K562 (cell line): ENCODE data around the gene WDR81. TPM values are rescaled to one million over a fixed set of nuclear protein-coding genes. Genes with fewer than 3 reads are reported as not detected.
A peak's percentile ranks its signal among the peaks of the same experiment; 100 is the strongest.

Experiments
- BMI1 ChIP-seq: fragments of 150-350 bp; IDR thresholded peaks from 2 replicates; pipeline ENCODE4 v1.6.1; 2014; ENCODE audit warnings: low read length
- FOXJ3 ChIP-seq: sonication (generic); formaldehyde crosslinking; IDR thresholded peaks from 2 replicates; pipeline ENCODE4 v1.4.0; 2020; ENCODE audit warnings: mild to moderate bottlenecking, missing genetic modification reagents
- MYBL2 ChIP-seq, 2 experiments: fragments of 450-650 bp in 1 of 2; sonication (generic) in 1 of 2; formaldehyde crosslinking in 1 of 2; IDR thresholded peaks; 2 replicates each; pipeline versions ENCODE4 v1.6.1 to v1.8.1; 2017 to 2022; ENCODE audit warnings: borderline replicate concordance in 1 of 2, inconsistent platforms in 1 of 2, low read depth in 1 of 2, mild to moderate bottlenecking in 1 of 2, missing genetic modification reagents in 1 of 2, moderate library complexity in 1 of 2
- MYNN ChIP-seq, 2 experiments: sonication (generic); formaldehyde crosslinking in 1 of 2; IDR thresholded peaks; 2 replicates each; pipeline versions ENCODE4 v1.5.0 to v1.6.1; 2016 to 2020; ENCODE audit warnings: antibody characterized with exemption in 1 of 2, missing genetic modification reagents in 1 of 2
- NFYB ChIP-seq: IDR thresholded peaks from 2 replicates; pipeline ENCODE4 v1.6.1; 2011; ENCODE audit warnings: mild to moderate bottlenecking, moderate library complexity; ENCODE audit not compliant: insufficient read length; ENCODE audit errors: extremely low read depth
- NR2F6 ChIP-seq: fragments of 450-650 bp; formaldehyde crosslinking; IDR thresholded peaks from 2 replicates; pipeline ENCODE4 v1.4.0; 2020; ENCODE audit warnings: mild to moderate bottlenecking
- OTX1 ChIP-seq: fragments of 450-650 bp; formaldehyde crosslinking; IDR thresholded peaks from 2 replicates; pipeline ENCODE4 v1.4.0; 2022; ENCODE audit warnings: mild to moderate bottlenecking
- SOX6 ChIP-seq: fragments of 450-650 bp; IDR thresholded peaks from 2 replicates; pipeline ENCODE4 v1.6.1; 2014; ENCODE audit warnings: mild to moderate bottlenecking
- SRSF9 ChIP-seq: fragments of 200-400 bp; formaldehyde crosslinking; IDR thresholded peaks from 2 replicates; pipeline ENCODE4 v1.6.1; 2017; ENCODE audit warnings: low read depth, low read length, borderline replicate concordance
- ZFP1 ChIP-seq: fragments of 450-650 bp; formaldehyde crosslinking; IDR thresholded peaks from 2 replicates; pipeline ENCODE4 v1.4.0; 2020; ENCODE audit warnings: mild to moderate bottlenecking, mixed read lengths
- ZFX ChIP-seq: sonication (generic); formaldehyde crosslinking; IDR thresholded peaks from 2 replicates; pipeline ENCODE4 v1.8.0; 2022; ENCODE audit warnings: mild to moderate bottlenecking, missing genetic modification reagents, moderate library complexity
- polyA plus RNA-seq, 8 experiments: library from polyadenylated mRNA; depleted of rRNA in 4 of 8; stranded (reverse) in 5 of 8; unstranded in 3 of 8; fragments of >200 nt; fragmentation: Nextera tagmentation in 2 of 8; fragmentation: Illumina TruSeq in 1 of 8; extraction: Ambion mirVana in 2 of 8; extraction: Trizol in 1 of 8; gene quantifications; 2 replicates each; pipeline versions ENCODE4 v1.2.1 to v1.2.3, GENCODE V29; 2011 to 2014; ENCODE audit warnings: inconsistent platforms in 1 of 8, missing spikeins in 1 of 8
- total RNA-seq, 7 experiments: library from RNA; depleted of rRNA in 6 of 7; stranded (reverse); fragments of >200 nt in 6 of 7; fragmentation: Illumina TruSeq in 2 of 7; extraction: Trizol in 2 of 7; gene quantifications; 2 replicates each; pipeline versions ENCODE4 v1.2.1 to v1.2.3, GENCODE V29; 2011 to 2021; ENCODE audit warnings: low replicate concordance in 1 of 7
- TF ChIP-seq, protein P1 (sequence below): sonication (generic); formaldehyde crosslinking; IDR thresholded peaks from 2 replicates; pipeline ENCODE4 v1.8.1; 2023; ENCODE audit warnings: mild to moderate bottlenecking, missing genetic modification reagents
- TF ChIP-seq, protein P2 (sequence below), 3 experiments: fragments of 200-800 bp in 1 of 3; sonication (Bioruptor generic) in 1 of 3; sonication (generic) in 1 of 3; formaldehyde crosslinking in 1 of 3; IDR thresholded peaks; 2 replicates each; pipeline versions ENCODE4 v1.6.1 to v1.8.0; 2016 to 2022; ENCODE audit warnings: mild to moderate bottlenecking in 2 of 3, missing compliant biosample characterization in 2 of 3, missing genetic modification characterization in 2 of 3, missing genetic modification reagents in 1 of 3
- TF ChIP-seq, protein P3 (sequence below): sonication (generic); formaldehyde crosslinking; IDR thresholded peaks from 2 replicates; pipeline ENCODE4 v1.8.1; 2022; ENCODE audit warnings: missing genetic modification reagents
- TF ChIP-seq, protein P4 (sequence below): fragments of 250-450 bp; sonication (Bioruptor Pico); IDR thresholded peaks from 2 replicates; pipeline ENCODE4 v1.5.0; 2020; ENCODE audit warnings: mild to moderate bottlenecking, borderline replicate concordance
- TF ChIP-seq, protein P5 (sequence below): sonication (generic); formaldehyde crosslinking; IDR thresholded peaks from 2 replicates; pipeline ENCODE4 v1.8.1; 2023; ENCODE audit warnings: mild to moderate bottlenecking, missing genetic modification reagents

WDR81 gene
- total and polyA plus RNA-seq, 9 of the 15 experiments (the other 6 are each of a cell fraction or from before 2014, with no cell fraction given), result 0.01 to 17.1 (median 3.3) TPM

DNA sequence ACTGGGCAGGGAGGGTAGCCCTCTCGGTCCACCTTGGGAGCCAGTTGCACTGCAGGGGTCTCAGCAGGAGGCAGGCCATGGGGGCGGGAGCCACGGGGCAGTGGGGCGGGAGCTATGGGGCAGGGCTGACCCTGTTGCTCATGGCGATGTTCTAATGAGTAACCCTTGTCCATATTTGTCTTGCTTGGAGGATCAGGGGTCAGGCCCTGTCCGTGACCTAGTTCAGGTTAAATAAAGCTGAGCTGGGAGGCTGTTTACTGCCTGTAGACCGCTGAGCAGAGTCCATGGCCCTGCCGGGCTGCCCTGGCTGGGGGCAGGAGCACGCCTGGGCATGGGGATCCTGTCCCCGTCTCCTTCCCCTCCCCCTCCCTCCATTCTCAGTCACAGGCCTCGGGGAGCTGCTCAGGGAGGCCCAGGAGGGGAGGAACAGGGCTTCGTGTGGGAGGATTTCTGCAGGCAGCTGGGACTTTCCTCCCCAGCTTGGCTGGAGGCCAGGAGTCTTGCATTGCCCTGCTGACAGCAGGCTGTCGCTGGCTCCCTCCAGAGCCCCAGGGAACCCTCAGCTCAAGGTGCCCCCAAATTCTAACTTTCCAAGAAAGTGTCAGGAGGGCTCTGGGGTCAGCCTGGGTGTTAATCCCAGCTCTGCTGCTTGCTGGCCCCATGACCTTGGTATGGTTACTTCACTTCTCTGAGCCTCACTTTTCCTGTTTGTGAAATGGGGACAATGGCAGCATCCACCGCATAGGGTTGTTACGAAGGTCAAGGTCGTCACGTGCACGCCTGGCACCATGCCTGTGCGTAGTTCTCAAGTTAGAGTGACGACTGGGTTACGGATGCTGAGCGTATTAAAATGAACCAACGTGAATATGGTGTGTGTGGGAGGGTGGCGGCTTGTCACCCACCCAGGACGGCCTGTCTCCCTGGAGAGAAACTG lies 12.1 kb downstream of the WDR81 start (continued):
- TF ChIP-seq FOXJ3 (CRISPR knock-in tag) (no peak), OTX1 (no peak), BMI1 (no peak), MYNN (IDR thresholded peaks at IDR 0.05) (peak; percentile 49; the same call in 1 of the 2 replicates), MYNN (CRISPR knock-in tag; IDR thresholded peaks at IDR 0.05) (no peak), NFYB (no peak), MYBL2 (IDR thresholded peaks at IDR 0.05; ENCODE audit: low read depth) (no peak), MYBL2 (CRISPR knock-in tag; IDR thresholded peaks at IDR 0.05; ENCODE audit: borderline replicate concordance) (no peak), ZFP1 (CRISPR knock-in tag) (no peak), NR2F6 (CRISPR knock-in tag) (no peak), ZFX (CRISPR knock-in tag) (peak; percentile 55; the same call in 1 of the 2 replicates), SOX6 (0 out of 2 replicates have a peak, but pooled peaks have one; percentile 30), SRSF9 (no peak)
- TF ChIP-seq, protein P1, sequence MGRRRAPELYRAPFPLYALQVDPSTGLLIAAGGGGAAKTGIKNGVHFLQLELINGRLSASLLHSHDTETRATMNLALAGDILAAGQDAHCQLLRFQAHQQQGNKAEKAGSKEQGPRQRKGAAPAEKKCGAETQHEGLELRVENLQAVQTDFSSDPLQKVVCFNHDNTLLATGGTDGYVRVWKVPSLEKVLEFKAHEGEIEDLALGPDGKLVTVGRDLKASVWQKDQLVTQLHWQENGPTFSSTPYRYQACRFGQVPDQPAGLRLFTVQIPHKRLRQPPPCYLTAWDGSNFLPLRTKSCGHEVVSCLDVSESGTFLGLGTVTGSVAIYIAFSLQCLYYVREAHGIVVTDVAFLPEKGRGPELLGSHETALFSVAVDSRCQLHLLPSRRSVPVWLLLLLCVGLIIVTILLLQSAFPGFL (CRISPR knock-in tag), result no peak
- TF ChIP-seq, protein P2, sequence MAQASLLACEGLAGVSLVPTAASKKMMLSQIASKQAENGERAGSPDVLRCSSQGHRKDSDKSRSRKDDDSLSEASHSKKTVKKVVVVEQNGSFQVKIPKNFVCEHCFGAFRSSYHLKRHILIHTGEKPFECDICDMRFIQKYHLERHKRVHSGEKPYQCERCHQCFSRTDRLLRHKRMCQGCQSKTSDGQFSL (CRISPR knock-in tag; IDR thresholded peaks at IDR 0.05), result no peak
- TF ChIP-seq, protein P2 (tag; IDR thresholded peaks at IDR 0.05), result no peak
- TF ChIP-seq, protein P3, sequence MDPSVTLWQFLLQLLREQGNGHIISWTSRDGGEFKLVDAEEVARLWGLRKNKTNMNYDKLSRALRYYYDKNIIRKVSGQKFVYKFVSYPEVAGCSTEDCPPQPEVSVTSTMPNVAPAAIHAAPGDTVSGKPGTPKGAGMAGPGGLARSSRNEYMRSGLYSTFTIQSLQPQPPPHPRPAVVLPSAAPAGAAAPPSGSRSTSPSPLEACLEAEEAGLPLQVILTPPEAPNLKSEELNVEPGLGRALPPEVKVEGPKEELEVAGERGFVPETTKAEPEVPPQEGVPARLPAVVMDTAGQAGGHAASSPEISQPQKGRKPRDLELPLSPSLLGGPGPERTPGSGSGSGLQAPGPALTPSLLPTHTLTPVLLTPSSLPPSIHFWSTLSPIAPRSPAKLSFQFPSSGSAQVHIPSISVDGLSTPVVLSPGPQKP (CRISPR knock-in tag), result no peak
- TF ChIP-seq, protein P4, sequence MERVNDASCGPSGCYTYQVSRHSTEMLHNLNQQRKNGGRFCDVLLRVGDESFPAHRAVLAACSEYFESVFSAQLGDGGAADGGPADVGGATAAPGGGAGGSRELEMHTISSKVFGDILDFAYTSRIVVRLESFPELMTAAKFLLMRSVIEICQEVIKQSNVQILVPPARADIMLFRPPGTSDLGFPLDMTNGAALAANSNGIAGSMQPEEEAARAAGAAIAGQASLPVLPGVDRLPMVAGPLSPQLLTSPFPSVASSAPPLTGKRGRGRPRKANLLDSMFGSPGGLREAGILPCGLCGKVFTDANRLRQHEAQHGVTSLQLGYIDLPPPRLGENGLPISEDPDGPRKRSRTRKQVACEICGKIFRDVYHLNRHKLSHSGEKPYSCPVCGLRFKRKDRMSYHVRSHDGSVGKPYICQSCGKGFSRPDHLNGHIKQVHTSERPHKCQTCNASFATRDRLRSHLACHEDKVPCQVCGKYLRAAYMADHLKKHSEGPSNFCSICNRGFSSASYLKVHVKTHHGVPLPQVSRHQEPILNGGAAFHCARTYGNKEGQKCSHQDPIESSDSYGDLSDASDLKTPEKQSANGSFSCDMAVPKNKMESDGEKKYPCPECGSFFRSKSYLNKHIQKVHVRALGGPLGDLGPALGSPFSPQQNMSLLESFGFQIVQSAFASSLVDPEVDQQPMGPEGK (CRISPR knock-in tag), result no peak
- TF ChIP-seq, protein P5, sequence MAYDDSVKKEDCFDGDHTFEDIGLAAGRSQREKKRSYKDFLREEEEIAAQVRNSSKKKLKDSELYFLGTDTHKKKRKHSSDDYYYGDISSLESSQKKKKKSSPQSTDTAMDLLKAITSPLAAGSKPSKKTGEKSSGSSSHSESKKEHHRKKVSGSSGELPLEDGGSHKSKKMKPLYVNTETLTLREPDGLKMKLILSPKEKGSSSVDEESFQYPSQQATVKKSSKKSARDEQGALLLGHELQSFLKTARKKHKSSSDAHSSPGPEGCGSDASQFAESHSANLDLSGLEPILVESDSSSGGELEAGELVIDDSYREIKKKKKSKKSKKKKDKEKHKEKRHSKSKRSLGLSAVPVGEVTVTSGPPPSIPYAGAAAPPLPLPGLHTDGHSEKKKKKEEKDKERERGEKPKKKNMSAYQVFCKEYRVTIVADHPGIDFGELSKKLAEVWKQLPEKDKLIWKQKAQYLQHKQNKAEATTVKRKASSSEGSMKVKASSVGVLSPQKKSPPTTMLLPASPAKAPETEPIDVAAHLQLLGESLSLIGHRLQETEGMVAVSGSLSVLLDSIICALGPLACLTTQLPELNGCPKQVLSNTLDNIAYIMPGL (CRISPR knock-in tag), result no peak
